GM19035 (cell line): ENCODE results near the gene AMER2.
"Not testable (repeated sequence)": the region's sequence is repeated elsewhere in the genome, so short reads cannot be mapped to it uniquely, and the experiment has no call there.

Experiments
- ATAC-seq: cut with Tn5 transposase; IDR thresholded peaks from one replicate; pipeline ENCODE4 v1.9.1; 2021; ENCODE audit not compliant: unreplicated experiment

Gene AMER2

GRCh38 chr13:25181597-25181996 is 9.5 kb upstream of the AMER2 start:
- ATAC-seq = peak; percentile 36

DNA sequence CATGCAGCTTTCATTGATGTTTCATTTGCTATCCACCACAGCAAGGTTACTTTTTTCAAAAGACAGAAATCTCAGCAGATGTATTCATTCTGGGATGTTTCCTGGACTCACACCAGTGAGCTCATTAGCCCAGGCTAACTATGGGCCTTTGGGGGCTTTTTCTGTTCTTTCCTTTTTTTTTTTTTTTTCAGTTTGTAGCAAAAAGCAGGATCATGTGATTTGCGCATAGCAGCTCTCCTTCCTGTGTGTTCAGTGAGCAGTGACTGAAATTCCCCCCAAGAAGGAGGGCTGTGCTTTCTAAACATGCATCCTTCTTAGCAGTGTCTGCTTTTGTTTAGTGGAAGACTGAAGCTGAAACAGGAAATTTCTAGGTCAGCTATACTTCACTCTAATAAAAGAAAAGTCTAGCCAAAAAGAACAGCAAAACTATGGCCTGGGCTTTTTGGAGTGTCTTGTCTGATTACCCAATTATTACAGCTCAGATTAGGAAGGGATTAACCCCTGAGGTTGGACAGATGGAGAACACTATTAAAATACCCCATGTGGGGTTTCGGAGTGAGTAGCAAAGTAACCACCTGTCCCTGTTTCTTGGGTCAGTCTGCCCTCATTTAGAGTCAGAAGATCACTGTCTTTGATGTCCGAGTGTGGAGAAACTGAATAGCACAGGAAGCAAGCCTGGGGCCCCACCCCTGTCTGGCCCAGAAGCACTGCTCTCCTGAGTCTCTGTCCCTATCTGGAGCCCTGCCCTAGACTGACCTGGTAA is 8.9 kb upstream of the AMER2 start:
- ATAC-seq = peak; percentile 80

- ATAC-seq = no peak
Measured at GRCh38 chr13:25179832-25180774, 8.0 kb upstream of the AMER2 start.

DNA sequence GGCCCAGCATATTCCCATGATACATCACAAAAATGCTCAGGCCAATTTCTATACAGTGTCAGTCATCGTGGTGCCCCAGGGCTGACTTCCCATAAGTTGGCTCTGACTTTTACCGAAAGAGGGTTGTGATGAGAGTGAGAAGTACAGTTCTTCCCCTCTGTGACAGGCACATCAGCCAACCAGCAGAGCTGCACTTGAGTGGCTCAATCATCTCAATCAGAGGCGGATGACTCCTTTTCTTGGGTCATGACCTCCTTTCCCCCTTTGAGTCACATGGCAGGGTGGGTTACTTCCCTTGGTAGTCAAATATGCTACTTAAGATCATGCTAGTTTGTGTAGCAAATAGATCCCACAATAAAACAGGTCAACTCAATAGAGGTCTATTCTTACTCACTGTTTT is 6.9 kb upstream of the AMER2 start:
- ATAC-seq = no peak

DNA sequence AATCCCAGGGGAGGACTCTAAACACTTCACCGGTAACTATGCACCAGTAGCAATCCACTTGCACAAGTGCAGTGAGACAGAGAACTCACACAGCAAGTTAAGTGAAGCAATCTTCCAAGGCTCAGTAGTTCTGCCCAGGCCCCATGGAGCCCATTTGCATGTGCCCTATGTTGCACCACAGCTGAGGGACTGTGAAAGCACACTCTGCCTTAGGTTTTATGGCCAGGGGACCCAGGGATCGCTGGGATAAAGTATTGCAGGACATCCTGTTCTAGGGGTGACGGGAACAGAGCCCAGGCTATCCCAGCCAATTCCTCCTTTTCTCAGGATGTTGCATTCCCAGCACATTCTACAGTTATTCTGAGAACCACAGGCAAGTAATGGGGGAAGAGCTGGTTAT is 6.0 kb upstream of the AMER2 start:
- ATAC-seq = no peak

DNA sequence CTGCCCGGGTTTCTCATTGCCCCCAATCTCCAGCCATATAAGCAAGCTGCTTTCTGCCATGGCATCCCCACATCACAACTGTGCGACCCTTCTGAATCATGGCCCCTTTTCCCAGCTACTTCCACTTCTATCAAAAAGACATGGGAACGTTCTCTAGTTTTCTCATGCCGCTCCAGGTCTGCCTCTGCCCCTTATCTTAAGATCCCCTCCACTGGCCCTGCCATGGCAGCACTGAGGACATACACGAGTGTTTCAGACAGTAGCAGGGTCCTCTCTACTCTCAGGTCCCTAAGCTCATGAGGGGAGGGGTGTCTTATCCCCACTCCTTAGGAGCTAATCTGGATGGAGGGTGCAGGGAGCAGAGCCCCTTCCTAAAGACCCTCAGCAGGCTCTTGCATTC is 5.5 kb upstream of the AMER2 start:
- ATAC-seq = no peak

DNA sequence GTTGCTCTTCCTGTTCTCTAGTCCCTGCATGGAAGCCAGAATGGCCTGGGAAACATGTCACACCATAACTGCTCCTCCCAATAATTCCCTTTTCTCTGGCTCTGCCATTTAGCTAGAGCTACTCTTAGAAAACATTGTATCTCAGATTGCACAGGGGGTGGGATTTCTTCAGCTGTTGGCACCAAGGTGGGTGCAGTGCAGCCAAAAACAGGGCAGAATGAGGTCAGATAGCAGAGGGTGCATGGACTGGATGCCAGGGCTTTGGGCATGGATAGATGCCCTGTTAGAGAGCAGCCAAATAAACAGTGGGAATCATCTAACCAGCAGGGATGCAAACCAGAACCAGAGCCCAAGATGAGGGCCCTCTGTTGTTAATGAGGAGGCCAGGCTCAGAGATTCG is 4.9 kb upstream of the AMER2 start:
- ATAC-seq = no peak

DNA sequence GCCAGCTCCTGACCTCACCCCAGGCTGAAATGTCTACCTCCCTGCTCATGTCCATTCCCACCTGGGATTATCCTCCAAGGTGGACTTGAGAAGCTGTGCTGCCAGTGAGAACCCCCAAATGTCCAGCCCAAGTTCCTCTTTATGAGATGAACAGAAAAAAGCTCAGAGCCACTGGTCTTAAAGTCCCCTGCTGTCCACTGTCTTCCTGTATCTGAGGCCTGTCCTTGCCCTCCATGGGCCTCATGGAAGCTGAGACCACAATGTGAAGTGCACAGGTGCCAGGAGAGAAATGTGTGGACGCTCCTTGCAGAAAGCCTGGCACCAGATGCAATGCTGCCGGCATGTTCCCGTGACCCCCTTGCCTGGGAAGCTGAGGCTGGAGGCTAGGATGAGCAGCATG is 3.3 kb upstream of the AMER2 start:
- ATAC-seq = no peak

GRCh38 chr13:25175026-25175425 is 2.9 kb upstream of the AMER2 start:
- no peak for ATAC-seq

- no peak for ATAC-seq
Measured at GRCh38 chr13:25174304-25174703, 2.2 kb upstream of the AMER2 start.

GRCh38 chr13:25172303-25172630 is 179 bp upstream of the AMER2 start:
- ATAC-seq = no peak

GRCh38 chr13:25171170-25171516 is 945 bp downstream of the AMER2 start:
- ATAC-seq = no peak

DNA sequence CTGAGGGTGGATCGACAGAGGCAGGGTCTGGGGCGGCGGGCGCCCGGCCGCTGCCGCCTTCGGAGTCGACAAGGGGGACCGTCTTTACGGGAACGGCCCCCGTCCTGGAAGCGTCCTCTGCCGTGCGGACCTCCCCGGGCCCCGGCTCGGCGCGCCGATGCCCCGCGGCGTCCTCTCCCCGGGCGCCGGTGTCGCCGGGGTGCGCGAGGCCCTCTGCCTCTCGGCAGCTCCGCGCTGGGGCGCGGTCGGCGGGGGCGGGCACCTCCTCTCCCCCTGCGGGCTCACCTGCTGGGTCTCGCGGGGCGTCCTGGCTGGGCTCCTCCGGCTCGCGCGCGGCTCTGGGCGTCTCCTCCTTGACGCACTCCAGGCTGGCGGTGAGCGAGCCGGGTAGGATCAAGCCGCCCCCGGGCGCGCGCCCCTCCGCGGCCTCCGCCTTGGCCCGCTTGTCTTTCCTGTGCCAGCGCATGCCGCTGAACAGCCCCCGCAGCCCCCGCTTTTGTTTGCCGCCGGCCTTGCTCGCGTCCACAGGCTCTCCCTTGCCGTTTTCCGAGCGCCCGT is 1.5 kb downstream of the AMER2 start:
- no peak for ATAC-seq

GRCh38 chr13:25169951-25170553 is 2.0 kb downstream of the AMER2 start:
- ATAC-seq = no peak

DNA sequence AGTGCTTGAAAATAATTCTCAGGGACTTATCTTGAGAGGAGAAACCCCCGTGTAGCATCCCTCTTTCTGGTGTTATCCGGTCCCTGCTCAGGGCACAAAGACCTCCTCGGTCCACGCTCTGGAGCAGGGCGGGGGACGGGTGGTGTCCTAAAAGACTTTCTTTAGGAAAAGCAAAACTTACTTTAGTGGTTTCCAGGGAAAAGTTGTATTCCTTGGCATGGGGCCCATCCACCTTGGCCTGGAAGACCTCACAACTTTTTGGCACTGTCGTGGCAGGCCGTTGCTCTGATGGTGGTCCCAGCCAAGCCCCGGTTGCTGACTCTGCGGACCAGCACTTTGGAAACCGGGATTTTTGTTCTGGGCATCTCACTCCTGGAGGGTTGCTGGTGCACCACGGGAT is 2.7 kb downstream of the AMER2 start:
- no peak for ATAC-seq

DNA sequence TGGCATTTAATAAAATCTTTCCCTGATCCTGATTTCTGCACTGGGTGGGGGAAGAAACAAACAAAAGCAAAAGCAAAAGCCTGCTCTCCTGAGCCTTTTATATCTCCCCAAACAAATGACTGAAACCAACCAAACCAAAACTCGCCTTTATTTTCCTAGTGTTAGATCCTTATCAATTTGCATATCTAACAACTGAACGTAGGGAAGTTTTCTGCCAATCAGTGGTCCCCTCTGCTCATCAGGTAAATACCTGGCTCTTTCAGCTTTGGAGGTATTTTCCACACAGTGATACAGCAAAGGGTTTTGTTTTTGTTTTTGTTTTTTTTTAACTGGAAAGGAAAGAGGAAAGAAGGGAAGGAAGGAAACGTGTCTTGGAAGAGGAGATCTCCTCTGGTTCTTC is 3.3 kb downstream of the AMER2 start:
- ATAC-seq = no peak

DNA sequence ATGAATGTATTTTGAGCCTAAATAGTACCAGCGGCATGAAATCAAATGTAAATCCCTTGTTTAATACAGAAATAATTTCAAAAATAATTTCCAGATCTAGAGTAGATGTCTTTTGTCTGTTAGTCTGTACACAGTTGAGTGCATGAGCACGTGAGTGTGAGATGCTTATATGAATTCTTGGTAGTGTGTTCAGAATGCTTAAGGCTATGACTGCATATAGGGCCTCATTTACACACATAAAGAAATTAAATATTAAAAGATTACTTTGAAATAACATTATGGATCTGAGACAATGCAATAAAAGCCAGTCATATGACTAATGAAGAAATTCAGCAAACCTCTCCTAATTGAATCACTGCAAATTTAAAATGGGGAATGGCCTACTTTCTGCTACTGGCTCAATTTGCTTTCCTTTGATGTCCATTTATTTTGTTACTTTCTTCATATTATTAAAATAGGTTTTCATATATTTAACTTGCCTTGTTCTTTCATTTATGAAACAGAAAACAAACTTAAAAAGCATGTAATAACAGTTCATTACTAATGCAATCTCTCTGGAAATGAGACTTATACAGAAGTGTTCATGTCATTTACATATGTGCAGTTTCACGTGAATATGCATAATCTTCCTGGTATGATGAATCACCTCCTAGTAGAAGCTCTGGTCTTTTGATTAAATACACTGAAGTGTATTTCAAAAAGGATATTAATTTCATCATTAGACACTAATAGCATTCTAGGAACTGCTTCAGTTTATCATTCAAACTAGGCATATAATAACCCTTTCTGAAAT is 4.5 kb downstream of the AMER2 start:
- no peak for ATAC-seq

GRCh38 chr13:25166306-25166705 is 5.8 kb downstream of the AMER2 start:
- ATAC-seq = no peak

GRCh38 chr13:25165663-25166062 is 6.4 kb downstream of the AMER2 start:
- no peak for ATAC-seq

GRCh38 chr13:25165163-25165562 is 6.9 kb downstream of the AMER2 start:
- ATAC-seq = not testable (repeated sequence)

DNA sequence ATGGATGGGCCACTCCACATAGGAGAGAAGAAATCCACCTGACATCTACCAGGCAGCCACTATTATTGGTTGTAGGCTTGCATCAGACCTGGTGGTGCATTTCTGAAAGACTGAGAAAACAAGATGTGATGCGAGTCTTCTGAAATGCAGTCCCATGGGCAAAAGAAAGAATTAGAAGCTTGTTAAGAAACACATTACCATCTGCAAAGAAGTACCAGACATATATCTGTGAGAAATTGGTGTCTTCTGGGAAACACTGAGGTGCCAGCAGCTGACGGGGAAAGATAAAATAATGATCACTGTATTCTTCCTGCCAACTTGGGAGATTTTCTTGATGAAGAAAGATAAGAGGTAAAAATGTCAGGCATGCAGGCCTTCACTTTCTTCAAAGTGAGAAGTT is 14.4 kb downstream of the AMER2 start:
- ATAC-seq = no peak
